GM12864 (cell line): ENCODE measurements around the gene RAB11FIP5.
"Not testable (repeated sequence)": the region's sequence is repeated elsewhere in the genome, so short reads cannot be mapped to it uniquely, and the experiment has no call there.

ENCODE experiments used
- DNase-seq: peaks from one replicate; pipeline ENCODE4 v3.0.0-alpha.2; 2011; ENCODE audit warnings: low read depth
- H3K4me3 ChIP-seq: 2 replicates; pipeline ENCODE4 v1.5.1; 2011; ENCODE audit warnings: mild to moderate bottlenecking, low read depth, low read length, control low read depth
- TF ChIP-seq, protein P1 (sequence below): IDR thresholded peaks from 2 replicates; pipeline ENCODE4 v1.5.1; 2011; ENCODE audit warnings: low read depth, mild to moderate bottlenecking, moderate library complexity, low read length, control low read depth, inconsistent platforms; ENCODE audit errors: missing control alignments

RAB11FIP5 gene

GRCh38 chr2:73134471-73134870, 21.7 kb upstream of the RAB11FIP5 start:
- no peak overlapping the region for H3K4me3 ChIP-seq
- TF ChIP-seq, protein P1, sequence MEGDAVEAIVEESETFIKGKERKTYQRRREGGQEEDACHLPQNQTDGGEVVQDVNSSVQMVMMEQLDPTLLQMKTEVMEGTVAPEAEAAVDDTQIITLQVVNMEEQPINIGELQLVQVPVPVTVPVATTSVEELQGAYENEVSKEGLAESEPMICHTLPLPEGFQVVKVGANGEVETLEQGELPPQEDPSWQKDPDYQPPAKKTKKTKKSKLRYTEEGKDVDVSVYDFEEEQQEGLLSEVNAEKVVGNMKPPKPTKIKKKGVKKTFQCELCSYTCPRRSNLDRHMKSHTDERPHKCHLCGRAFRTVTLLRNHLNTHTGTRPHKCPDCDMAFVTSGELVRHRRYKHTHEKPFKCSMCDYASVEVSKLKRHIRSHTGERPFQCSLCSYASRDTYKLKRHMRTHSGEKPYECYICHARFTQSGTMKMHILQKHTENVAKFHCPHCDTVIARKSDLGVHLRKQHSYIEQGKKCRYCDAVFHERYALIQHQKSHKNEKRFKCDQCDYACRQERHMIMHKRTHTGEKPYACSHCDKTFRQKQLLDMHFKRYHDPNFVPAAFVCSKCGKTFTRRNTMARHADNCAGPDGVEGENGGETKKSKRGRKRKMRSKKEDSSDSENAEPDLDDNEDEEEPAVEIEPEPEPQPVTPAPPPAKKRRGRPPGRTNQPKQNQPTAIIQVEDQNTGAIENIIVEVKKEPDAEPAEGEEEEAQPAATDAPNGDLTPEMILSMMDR, result no peak
- no peak for DNase-seq

- DNase-seq, result no peak
- TF ChIP-seq, protein P1, result no peak
- H3K4me3 ChIP-seq, result no peak overlapping the region
Measured at GRCh38 chr2:73133566-73134197, 20.9 kb upstream of the RAB11FIP5 start.

GRCh38 chr2:73131807-73132206, 19.1 kb upstream of the RAB11FIP5 start:
- TF ChIP-seq, protein P1, result no peak
- no peak overlapping the region for H3K4me3 ChIP-seq
- DNase-seq, result no peak

DNA sequence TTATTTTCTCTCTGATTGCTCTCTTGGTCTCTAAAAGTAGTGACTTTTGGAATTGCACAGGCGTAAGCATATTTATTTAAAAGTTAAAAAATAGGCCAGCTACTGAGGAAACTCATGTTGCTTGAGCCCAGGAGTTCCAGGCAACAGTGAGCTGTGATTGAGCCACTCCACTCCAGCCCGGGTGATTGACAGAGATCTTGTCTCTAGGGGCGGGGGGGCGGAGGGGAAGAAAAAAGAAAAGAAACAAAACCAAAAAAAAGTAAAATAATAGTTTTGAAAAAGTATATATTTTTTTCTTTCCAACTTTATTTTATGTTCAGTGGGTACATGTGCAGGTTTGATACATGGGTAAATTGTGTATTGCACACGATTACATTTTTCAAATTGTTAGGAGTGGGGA, 18.0 kb upstream of the RAB11FIP5 start:
- no peak for DNase-seq
- TF ChIP-seq, protein P1, result no peak
- H3K4me3 ChIP-seq, result no peak overlapping the region

DNA sequence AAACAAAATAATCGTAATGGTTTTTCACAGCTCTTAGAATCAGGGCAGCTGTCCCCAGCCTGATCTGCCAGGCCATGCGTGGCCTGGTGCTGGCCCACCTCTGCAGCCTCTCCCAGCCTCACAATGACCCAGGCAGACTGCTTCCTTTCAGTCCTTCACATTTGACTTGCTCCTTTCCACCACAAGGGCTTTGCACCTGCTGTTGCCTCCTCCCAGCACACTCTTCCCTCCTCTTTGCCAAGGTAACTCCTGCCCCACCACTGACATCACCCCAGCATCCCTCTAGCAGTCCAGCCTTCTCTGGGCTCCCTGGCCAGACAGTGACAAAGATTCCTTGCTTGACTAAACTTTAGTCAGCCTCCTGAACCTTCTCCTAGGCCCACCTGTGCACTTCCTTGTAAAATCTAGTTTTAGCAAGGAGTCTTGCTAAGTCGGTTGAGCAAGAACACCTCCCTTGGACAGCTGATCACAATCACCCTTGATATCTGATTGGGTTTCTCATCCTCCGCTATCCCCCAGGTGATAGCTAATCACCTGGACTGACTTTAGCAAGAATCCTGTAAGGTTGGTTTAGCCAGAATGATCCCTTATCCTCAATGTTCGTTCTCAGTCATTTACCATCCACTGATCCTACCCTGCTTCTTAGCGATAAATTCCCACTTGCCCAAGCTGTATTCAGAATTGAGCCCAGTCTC, 16.2 kb upstream of the RAB11FIP5 start:
- no peak overlapping the region for H3K4me3 ChIP-seq
- DNase-seq, result no peak
- TF ChIP-seq, protein P1, result no peak

- TF ChIP-seq, protein P1, result no peak
- H3K4me3 ChIP-seq, result no peak overlapping the region
- no peak for DNase-seq
Measured at GRCh38 chr2:73122536-73122935, 9.8 kb upstream of the RAB11FIP5 start.

DNA sequence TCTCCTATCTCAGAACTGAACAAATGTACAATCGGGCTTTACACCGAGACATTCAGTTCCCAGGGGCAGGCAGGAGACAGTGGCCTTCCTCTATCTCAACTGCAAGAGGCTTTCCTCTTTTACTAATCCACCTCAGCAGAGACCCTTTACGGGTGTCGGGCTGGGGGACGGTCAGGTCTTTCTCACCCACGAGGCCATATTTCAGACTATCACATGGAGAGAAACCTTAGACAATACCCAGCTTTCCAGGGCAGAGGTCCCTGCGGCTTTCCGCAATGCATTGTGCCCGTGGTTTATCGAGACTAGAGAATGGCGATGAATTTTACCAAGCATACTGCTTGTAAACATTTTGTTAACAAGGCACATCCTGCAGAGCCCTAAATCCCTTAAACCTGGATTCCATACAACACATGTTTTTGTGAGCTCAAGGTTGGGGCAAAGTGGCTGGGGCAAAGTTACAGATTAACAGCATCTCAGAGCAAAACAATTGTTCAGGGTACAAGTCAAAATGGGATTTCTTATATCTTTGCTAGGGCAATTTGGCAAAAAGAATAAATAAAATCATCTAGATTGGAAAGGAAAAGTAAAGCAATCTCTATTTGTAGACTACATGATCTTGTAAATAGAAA, 7.0 kb upstream of the RAB11FIP5 start:
- not testable (repeated sequence) for DNase-seq, H3K4me3 ChIP-seq
